COLO668 (cell line): Measurements from ENCODE around the gene ROBO2.

ENCODE experiments used
- DNase-seq: peaks from one replicate; lab custom pipeline; 2025; ENCODE audit not compliant: unreplicated experiment; lab: John Stamatoyannopoulos, UW

The ROBO2 gene

GRCh38 chr3:77323626-77324025 is 283.7 kb downstream of the ROBO2 start:
- no peak for DNase-seq

DNA sequence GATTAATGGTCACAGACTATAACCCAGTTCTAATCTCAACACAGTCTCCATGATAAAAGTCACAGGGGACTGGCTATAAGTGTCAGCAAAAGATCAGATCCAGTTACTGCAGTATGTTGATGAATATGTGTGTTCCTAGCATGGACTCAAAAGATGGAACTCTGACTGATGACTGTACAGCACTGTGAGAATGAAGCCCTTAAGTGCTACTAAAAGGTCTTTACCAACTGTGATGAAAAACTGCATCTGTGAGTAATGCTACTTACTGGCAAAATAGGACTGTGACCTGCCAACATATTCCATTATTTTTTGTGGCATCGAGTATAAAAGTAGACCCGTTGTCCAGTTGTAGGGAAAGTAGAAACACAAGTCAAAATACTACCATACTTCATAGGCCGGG is 284.2 kb downstream of the ROBO2 start:
- no peak for DNase-seq

- DNase-seq: no peak
These were observed 285.4 kb downstream of the ROBO2 start for GRCh38 chr3:77325280-77325679.

DNA sequence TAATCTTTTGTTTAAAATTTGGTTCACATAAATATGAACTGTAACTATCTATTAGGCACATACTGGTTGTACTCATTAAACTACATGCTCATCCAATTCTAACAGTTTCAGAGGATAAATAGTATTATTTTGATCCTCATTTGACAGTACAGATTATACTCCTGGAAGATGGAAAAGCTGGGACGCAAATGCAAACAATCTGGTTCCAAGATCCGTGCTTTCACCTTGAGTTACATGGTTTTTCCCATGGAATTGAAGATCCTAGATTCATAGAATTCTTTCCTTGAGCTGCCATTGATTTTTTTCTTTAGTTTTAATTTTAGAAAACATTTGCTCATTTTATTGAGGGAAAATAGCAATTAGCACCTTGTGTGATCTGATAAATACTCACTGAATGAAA is 285.8 kb downstream of the ROBO2 start:
- no peak for DNase-seq

- no peak for DNase-seq
These were observed 286.7 kb downstream of the ROBO2 start for GRCh38 chr3:77326586-77326985.

DNA sequence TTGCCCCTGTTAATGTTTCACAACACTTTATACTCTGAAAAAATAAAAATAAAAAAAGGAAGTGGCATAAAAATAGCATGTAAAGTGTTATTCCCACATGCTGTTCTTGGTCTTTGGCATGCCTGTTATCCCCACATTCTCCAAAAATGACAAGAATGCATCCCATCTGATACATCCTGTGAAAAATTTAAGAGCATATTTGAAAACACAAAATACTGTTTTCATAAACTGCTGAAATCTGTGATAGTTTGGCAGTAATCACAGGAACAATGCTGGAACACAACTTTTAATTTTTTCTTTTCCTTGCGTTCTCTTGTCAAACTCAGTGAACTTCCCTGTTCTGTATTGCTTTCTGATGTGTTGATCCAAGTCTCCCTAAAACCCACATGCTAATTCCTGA is 288.8 kb downstream of the ROBO2 start:
- DNase-seq: no peak

DNA sequence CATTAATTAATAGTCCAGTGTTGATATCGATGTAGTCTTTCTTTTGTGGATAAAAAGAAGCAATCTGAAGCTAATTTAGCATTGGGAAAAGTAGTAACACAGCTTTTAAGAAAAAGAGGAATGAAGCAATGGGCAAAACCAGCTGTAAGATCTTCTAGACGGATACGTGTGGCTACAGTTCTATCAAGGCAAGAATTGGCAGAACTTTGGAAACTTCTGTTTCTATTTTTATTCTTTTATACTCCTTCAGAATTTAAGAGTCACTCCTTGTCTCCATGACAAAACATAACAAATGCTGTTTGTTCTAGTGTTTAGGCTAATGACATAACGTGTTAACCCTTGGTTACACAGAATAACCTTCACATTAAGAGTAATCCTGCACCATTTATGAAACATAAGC is 289.2 kb downstream of the ROBO2 start:
- no peak for DNase-seq

DNA sequence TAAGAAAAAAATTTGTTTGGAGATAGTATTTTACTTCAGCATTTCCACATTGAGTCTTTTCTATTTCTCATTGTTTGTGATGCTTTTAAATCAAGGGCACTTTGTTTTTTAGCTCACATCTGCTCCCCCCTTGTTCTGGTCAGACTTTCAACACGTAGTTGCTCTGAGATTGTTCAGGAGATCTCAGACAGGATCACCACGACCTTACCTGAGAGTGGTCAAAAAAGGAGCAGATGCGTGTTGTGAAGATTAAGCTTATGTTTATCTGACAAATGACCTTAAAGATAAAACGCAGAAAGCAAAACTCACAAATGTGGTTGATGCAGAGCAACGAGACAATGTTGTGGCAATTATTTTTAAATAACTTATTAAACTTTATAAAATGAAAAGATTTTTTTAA is 298.3 kb downstream of the ROBO2 start:
- no peak for DNase-seq

DNA sequence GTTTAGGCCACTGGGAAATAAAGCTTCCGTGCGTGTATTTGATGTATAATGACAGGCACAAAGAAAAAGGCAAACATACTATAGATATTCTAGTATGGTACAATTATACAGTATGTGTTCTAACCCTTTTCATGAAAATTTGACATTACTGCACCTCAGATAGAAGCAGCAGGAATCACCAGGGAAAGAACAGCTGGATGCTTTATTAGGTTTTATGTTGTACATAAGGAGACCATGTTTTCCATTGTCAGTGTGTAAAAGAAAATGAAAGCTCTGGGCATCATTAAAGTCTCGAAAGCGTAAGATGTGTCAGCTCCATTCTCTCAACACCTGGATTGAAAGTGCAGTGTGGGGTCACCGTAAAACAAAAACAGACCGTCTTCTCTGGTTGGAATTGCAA is 302.1 kb downstream of the ROBO2 start:
- no peak for DNase-seq

DNA sequence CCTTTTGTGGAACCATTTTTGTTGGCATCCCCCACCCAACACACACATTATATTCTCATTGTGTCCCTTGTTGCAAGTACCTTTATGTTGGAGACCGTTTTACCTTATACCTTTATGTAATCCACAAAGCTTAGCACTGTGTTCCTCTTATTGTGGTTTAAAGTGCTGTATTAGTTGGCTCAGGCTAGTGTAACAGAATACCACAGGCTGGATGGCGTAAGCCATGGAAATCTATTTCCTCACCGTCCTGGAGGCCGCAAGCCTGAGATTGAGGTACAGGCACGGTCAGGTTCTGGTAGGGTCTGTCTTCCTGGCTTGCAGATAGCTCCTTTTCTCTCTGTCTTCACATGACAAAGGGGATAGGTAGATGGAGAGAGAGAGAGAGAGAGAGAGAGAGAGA is 302.8 kb downstream of the ROBO2 start:
- no peak for DNase-seq

- DNase-seq: no peak
These were observed 305.1 kb downstream of the ROBO2 start for GRCh38 chr3:77345009-77345408.

GRCh38 chr3:77348244-77348855 is 308.5 kb downstream of the ROBO2 start:
- DNase-seq: no peak

DNA sequence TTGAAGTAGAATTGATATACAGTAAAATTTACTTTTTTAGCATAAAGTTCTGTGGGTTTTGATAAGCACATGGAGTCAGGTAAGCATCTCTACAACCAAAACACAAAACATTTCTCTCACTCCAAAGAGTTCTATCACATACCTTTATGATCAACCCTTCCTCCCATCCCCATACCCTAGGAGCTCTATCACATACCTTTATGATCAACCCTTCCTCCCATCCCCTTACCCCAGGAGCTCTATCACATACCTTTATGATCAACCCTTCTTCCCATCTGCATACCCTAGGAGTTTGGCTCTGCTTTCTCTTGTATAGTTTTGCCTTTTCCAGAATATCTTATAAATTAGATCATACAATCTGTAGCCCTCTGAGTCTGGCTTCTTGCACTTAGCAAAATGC is 315.1 kb downstream of the ROBO2 start:
- DNase-seq: no peak

GRCh38 chr3:77362936-77363335 is 323.0 kb downstream of the ROBO2 start:
- DNase-seq: no peak

GRCh38 chr3:77365152-77365551 is 325.3 kb downstream of the ROBO2 start:
- no peak for DNase-seq

GRCh38 chr3:77370413-77370812 is 330.5 kb downstream of the ROBO2 start:
- no peak for DNase-seq

DNA sequence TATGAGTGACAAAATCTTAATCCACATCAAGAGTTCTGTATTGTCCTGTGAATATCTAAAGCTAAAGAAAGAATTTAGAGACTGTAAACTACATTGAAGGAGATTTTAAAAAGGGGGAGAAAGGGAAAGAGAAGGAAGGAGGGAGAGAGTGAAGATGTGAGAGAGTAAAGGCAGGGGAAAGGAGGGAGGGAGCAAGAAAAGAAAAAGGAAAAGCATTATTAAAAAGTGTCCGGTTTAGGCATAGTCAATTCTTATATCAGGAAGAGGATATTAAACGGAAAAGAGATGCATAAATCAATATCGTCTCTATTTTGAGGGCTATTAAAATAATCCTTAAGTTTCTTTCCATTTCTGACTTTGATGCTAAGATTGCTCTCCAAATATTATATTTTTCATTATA is 332.1 kb downstream of the ROBO2 start:
- DNase-seq: no peak

DNA sequence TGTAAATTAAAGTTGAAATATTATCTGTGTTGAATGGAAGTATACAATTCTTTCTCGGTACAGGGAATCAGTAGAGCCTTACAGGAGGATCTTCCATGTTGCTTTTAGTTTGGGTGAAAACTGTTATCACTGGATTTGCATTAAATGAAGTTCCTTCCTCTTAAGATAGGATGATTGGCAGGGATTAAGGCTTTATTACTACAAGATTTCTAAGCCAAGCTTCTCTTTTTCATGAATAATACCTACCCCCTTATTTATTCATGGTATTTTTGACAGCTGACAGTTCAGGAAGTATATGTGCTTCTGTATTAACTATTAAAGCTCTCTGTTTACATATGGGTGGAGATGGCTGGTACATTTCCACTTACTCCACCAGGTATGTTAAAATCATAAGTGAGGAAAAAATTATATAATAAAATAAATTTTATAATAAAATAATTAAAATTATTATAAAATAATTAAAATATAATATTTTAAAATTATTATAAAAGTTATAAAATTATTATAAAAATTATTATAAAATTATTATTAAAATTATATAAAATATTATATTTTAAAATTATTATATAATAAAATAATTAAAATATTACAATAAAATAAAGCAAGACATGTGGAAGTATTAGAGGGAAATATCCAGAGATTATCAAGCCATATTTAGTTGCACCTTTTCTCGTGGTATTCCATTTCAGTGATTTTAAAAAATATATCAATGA is 332.9 kb downstream of the ROBO2 start:
- DNase-seq: no peak

DNA sequence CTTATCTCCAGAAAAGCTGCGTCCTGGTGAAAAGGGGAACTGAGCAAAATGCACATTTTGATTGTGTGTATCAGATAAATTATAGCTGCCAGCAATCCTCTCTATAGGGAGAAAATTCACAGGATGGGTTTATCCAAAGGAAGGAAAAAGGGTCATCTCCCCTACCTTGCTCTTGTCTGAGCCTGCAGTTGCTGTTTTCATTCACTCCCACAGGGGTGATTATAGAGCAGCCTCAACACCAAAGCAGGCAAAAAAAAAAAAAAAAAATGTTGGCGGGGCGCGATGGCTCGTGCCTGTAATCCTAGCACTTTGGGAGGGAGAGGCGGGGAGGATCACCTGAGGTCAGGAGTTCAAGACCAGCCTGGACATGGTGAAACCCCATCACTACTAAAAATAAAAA is 333.7 kb downstream of the ROBO2 start:
- DNase-seq: no peak

GRCh38 chr3:77376511-77376910 is 336.6 kb downstream of the ROBO2 start:
- no peak for DNase-seq

DNA sequence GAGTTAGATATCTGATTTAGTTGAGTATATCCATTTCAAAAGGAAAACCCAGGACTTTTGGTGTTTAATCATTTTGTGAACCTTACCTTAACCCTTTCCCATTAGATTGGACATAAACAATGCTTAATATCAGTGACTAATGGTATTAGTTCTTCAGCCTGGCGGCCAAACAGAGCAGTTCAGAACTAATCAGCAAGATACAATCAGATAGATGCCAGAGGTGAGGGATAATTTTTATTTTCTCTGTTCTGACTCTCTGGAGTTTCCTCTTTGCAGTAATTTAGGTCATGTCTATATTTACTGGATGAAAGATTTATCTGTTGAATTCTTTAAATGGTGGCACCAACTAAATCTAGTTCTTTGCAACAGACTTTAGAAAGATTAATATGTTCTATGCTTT is 337.8 kb downstream of the ROBO2 start:
- no peak for DNase-seq

GRCh38 chr3:77380136-77380535 is 340.2 kb downstream of the ROBO2 start:
- DNase-seq: no peak

GRCh38 chr3:77381431-77381830 is 341.5 kb downstream of the ROBO2 start:
- no peak for DNase-seq
